ENCODE measurements around the gene UBA52.

UBA52 gene

DNA sequence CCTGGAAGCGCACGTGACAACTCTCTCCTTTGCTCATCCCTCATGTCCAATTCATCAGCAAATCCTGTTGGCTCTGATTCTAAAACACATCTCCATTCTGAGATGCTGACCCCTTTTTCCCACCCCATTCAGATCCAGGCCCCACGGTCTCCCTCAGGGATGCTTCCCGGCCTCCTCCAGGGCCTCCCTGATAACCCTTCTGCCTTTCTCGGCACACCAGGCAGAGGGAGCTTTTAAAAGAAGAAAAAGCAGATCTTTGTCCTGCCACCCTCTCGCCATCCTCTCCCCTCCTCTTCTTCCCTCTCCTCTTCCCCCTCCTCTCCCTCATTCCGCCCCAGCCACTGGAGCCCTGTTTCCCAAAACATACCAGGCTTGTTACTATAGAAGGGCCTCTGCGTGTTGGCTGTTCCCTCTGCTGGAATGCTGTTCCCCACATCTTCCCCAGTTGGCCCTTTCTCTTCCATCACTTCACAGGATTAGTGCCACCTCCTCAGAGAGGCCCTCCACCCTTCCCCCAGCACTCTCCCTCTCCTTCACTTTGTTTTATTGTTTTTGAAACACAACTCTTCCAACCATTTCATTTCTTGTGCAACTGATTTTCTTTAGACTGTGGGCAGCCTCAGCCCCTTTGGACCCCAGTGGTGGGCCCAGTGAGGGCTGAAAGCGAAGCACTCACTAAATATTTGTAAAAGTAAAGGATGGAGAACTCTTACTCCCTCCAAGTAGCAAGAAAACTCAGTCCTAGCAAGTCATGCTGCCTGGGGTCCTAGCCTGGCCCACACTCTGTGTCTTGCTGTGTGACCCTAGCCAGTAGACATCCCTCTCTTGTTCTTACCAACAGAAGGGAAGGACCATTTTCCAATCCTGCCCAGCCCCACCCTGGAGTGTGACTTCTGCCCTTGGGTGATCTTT, 37.4 kb downstream of the UBA52 start:
- no peak for FAIRE-seq

DNA sequence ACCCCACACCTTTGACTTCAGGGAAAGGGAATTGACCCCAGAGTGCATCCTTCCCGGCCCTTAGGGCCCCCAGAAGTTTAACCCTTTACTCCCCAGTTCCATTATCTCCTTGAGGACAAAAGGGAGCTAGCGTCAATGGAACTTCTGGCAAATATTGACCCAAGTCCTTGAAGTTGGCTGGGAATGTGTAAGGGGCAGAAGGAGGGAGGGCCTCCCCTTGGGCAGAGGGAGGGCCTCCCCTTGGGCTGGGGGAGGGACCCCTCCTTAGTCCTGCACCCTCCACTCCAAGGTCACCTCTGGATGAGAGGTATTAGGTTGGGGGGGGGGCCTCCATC, 38.0 kb downstream of the UBA52 start:
- no peak for FAIRE-seq

DNA sequence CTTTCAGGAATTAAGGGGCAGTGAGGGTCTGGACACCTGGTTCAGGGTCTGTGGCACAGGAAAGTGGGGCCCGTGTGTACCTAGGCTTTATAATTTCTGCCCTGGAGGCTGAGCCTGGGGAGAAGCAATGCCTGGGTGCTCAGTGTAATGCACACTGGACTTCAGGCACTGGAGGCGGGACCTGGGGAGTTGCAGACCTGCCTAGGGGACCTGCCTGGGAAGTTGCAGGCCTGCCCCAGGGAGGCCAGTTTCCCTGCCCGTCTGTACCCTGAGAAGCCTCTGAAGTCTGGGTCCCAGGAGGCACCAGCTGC, 38.5 kb downstream of the UBA52 start:
- no peak for FAIRE-seq

DNA sequence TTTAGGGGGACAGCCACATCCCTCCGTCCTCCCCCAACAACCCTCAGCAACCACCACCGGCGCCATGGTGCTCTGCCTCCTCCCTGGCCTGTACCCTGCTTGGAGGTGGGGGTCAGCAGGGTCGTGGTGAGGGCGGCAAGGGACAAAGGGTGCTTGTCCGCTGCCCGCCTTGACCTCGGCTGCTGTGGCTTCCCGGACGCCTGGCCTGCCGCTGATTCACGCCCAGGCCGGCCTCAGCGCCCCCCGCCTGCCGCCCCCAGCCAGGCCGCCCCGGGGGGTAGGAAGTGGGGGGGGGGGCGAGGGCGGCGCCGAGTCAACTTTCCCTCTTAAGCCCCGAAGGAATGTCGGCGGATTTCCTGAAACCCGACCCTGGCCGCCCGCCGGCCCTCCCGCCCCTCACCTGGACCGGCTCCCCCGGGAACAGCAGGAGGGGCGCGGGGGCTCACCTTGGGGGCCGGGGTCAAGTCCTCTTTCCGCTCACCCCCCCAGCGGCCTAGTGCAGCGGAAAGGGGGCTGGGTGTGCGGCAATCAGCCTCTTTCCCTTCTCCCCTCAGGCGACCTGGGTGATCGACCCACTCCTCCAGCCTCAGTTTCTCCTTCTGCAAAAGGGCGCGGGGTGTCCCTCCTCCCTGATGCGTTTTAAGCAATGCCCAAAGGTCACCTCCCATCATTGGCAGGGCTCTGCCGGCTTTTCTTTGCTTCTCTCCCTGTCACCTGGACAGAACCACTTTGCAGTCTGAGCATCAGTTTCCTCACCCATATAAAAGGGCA, 39.1 kb downstream of the UBA52 start:
- FAIRE-seq = no peak

DNA sequence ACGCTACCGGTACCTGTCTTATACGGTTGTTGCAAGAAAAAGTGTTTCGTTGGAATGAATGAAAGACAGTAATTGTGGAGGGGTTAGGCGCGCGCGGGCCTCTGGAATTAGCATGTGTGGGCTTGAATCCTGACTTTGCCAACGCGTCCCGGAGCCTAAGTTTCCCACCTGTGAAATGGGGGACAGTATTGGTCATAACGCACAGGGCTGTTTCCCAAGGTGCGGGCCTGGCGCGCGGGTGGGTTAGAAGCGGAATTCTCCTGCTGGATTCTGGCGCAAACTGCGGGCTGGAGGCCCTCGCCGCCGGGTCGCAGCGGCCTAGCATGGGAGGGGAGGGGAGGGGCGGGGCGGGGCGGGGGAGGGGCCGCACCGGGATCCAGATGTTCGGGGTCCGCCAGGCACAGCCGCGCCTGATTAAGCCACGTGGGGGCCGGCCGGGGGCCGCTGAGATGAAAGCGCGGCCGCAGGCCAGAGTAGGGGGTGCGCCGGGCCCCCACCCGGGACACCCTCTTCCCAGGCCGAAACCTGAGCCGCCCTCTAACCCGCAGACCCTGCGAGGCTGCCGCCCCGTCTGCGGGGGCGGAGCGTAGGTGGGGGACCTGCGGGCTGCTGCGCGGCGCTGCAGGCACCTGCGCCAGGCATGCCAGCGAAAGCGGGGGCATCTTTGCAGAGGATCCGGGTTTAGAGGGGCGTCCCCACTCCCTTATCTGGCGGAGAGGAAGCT, 39.8 kb downstream of the UBA52 start:
- no peak for FAIRE-seq

DNA sequence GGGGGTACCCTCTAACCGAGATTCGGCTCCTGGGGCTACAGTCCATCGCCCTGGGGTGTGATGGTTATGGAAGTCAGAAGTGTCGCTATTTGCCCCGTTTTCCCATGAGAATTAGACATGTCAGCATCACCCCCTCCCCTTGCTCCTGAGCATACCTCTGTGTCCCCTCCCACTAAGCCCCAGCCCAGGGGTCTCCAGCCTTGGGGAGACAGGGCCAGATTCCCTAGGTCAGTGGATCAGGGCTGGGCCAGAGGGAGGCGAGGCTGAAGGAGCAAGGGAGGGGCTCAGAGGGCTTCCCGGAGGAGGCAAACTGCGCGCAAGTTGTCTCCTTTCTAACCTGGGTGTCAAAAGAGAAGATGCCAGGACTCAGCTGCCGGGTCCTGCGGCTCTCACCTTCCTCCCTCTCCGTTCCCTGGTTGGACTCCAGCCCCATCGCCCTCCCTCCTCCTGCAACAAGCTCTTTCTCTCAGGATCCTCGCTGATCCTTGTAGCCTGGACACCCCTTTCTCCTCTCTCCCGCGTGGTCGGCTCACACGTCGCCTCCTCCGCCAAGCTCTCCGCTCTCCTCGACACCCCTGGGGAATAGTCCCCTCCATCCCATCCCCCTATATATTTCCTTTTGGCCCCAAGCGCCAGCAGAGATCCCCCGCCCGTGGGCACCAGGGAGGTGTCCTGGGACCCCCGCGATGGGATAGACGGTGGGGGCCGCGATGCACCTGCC, 40.6 kb downstream of the UBA52 start:
- FAIRE-seq = no peak

DNA sequence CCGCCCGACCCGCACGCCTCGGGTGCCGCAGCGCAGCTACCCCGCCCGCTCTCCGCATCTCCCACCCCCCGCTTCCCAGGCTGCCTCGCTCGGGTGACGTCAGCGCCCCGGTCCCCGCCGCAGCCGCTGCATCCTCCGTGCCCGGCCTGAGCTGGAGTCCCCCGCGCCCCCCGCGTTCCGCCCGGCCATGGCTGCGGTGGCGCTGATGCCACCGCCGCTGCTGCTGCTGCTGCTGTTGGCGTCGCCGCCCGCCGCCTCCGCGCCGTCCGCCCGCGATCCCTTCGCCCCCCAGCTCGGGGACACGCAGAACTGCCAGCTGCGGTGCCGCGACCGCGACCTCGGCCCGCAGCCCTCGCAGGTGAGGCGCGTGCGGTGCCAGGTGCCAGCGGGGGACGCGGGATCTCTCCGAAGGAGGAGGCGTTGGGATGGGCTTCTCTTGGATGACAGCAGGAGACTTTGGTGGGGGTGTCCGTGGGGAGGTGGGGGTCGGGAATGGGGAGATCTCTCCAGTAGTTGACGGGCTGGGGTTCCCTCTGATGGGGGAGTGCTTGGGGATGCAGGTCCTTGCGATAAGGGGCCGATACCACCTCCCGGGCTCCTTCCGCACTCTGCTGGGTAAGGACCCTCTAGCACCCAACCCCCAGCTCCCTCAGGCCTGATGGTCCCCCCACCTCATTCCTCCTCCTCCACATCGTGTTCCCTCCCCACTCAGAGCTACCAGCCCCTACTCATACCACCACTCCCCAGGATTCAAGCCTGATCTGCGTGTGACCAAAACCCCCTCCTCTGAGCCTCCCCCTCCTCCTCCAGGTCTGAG, 41.3 kb downstream of the UBA52 start, which contains the start of gene TMEM59L:
TSS of gene TMEM59L (plus strand) at position 99 of the 817 bp plus-strand sequence. CDS start at position 188, 89 bp downstream.
- no peak for FAIRE-seq

DNA sequence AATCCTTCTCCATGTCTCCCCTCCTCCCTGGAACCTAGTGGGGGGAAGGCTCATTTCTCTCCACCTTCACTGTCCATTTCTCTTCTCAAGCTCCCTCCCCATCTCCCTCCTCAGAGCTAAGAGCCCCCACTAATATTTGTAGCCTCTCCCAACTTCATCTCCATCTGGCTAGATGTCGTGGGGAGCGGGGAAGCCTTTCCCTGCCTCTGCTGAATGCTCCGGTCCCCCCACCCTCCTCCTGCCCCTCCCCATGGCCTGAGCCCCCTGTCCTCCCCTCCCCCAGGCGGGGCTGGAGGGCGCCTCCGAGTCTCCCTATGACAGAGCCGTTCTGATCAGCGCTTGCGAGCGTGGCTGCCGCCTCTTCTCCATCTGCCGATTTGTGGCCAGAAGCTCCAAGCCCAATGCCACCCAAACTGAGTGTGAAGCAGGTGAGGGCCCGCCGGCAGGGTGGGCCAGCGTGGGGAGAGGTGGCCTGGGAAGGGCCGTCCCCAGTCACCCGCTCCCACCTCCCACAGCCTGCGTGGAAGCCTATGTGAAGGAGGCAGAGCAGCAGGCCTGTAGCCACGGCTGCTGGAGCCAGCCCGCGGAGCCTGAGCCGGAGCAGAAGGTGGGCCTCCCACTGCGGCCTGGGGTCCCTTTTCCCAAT, 42.1 kb downstream of the UBA52 start:
- FAIRE-seq = no peak

DNA sequence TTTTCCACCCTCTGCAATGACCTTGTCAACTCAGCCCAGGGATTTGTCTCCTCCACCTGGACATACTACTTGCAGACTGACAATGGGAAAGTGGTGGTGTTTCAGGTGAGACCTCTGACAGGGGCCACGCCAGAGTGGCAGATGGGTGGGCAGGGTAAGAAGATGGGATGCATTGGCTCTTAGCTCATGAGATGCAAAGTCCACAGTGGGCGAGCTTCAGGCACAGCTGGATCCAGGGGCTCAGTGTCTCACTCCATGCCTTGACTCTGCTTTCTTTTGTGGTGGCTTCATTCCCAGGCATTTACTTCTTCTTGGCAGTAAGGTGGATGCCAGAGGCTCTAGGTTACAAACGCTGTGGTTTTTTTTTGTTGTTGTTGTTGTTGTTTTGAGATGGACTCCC, 44.4 kb downstream of the UBA52 start:
- no peak for FAIRE-seq

DNA sequence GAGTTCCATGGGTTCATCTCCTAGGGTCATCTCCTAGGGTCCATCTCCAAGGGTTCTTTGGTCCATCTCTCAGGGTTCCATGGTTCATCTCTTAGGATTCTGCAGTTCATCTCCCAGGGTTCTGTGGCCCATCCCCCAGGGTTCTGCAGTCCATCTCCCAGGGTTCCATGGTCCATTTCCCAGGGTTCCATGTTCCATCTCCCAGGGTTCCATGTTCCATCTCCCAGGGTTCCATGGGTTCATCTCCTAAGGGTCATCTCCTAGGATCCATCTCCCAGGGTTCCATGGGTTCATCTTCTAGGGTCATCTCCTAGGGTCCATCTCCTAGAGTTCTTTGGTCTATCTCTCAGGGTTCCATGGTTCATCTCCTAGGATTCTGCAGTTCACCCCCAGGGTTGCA, 45.9 kb downstream of the UBA52 start:
- no peak for FAIRE-seq

DNA sequence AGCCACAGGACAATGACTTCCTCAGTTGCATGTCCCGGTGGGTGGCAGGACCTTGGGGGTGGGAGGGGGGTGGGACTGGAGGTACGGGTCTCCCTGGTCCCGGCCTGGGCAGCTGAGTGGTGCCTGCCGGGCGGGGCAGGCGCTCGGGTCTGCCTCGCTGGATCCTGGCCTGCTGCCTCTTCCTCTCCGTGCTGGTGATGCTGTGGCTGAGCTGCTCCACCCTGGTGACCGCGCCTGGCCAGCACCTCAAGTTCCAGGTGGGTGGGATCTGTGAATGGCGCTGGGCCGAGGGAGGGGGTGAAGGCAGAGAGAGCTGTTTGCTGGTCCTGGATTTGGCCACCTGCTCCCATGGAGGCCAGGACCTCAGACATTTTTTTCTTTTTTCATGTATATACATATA, 46.6 kb downstream of the UBA52 start:
- no peak for FAIRE-seq

DNA sequence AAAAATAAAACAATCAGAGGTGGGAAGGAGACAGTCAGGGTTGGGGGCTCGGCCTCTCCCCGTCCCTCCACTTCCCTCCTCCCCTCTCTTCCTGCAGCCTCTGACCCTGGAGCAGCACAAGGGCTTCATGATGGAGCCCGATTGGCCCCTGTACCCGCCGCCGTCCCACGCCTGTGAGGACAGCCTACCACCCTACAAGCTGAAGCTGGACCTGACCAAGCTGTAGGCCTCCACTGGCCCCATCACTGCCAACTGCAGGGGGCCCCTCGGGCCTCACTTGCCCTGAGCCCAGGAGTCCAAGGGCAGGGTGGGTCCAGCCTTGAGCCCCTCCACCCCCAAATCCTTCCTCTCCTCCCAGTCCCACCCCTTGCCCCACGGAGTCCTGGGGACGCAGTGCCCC, 48.7 kb downstream of the UBA52 start:
- no peak for FAIRE-seq

DNA sequence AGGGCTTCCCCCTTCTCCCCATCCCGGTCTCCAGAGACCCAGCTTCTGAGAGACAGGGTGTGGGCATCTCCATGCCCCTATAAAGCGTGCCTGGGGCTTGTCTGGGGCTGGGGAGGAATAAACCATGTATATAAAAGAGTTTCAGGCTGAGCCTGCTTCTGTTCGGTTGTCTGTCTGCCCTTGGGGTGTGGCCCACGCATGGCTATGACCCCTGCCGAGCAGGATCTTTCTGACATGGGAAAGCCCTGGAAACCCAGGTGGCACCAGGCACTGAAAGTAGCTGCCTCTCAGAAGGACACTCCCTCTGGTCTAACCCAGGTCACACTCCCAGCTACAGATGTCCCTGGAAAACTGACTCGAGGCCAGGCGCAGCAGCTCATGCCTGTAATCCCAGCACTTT, 49.2 kb downstream of the UBA52 start:
- FAIRE-seq = no peak

DNA sequence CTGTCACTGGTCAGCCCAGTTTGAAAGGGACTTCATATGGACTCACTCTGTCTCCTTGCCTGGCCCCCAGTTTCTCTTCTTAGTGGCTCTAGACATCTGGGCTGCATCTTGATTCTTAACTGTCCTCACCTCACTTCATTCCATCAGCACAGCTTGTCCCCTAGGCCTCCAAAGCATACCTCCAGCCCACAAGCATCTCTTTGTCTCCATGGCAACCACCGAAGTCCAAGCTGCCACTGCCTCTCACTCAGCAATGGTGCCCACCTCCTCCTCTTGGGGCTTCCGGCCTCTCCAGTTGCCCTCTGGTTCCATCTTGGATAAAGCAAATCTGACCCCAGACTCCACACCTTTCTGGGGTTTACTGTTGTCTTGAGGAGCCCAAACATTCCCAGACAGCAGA, 55.2 kb downstream of the UBA52 start:
- FAIRE-seq = no peak

Measured in TTC549 (cell line).